Rectal smooth muscle tissue (tissue), 1 donor: ENCODE results near the gene TMEM14C.
A peak's percentile ranks its signal among the peaks of the same experiment; 100 is the strongest.
"Not testable (repeated sequence)": the region's sequence is repeated elsewhere in the genome, so short reads cannot be mapped to it uniquely, and the experiment has no call there.

Source experiments
- H3K27ac ChIP-seq: one replicate; pipeline ENCODE4 v1.7.0; 2013; ENCODE audit warnings: low read depth, low read length, inconsistent platforms
- H3K27me3 ChIP-seq: one replicate; pipeline ENCODE4 v1.7.0; 2013; ENCODE audit warnings: low read length; ENCODE audit not compliant: control insufficient read depth, insufficient read depth
- H3K36me3 ChIP-seq: one replicate; pipeline ENCODE4 v1.7.0; 2013; ENCODE audit warnings: low read length; ENCODE audit not compliant: control insufficient read depth, insufficient read depth
- H3K4me1 ChIP-seq: one replicate; pipeline ENCODE4 v1.7.0; 2013; ENCODE audit warnings: low read length; ENCODE audit not compliant: control insufficient read depth, insufficient read depth
- H3K4me3 ChIP-seq: one replicate; pipeline ENCODE4 v1.7.0; 2013; ENCODE audit warnings: low read length
- H3K9ac ChIP-seq: one replicate; pipeline ENCODE4 v1.7.0; 2013; ENCODE audit warnings: low read length

The TMEM14C gene

DNA sequence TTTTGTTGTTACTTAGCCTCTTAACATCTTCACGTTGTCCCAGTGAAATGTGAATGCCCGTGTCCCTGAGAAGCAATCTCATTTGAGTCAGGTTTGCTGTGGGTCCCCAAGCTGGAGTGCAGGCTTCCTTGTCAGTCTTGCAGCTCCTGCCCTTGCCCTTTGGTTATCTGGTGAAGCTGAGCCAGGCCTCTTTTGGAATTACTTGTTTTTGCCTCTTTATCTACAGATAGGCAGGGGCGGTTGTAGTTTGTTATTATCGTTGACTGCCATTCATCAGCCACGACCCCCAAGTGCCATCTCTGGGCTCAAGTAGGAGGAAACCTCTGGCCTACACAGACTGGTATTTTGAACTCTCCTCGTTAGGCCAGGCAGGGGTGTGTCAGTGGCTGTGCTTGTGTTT is 2.2 kb downstream of the TMEM14C start:
- no peak overlapping the region for H3K4me3 ChIP-seq
- H3K4me1 ChIP-seq = peaks cover 14% of the 10 kb centered on the region
- H3K27me3 ChIP-seq = no peaks in the 10 kb centered on the region
- H3K27ac ChIP-seq = no peak overlapping the region
- no peak overlapping the region for H3K9ac ChIP-seq
- peaks cover 12% of the 10 kb centered on the region for H3K36me3 ChIP-seq

DNA sequence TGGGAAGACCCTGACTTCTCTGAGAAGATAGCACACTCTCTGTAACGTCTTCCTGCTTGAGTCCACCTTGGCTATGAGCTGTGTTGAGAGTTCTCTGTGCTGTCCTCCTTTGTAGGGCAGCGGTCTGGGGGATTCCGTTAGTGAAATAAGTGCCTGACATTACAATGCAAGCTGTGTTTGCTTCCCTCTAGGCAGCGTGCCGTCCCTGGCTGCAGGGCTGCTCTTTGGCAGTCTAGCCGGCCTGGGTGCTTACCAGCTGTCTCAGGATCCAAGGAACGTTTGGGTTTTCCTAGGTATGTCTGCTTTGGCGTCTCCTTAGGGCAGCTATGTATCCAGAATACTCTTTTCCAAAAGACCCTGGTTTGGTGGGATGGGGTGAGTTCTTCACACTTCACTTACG is 2.8 kb downstream of the TMEM14C start:
- H3K9ac ChIP-seq = no peak overlapping the region
- no peaks in the 10 kb centered on the region for H3K27me3 ChIP-seq

DNA sequence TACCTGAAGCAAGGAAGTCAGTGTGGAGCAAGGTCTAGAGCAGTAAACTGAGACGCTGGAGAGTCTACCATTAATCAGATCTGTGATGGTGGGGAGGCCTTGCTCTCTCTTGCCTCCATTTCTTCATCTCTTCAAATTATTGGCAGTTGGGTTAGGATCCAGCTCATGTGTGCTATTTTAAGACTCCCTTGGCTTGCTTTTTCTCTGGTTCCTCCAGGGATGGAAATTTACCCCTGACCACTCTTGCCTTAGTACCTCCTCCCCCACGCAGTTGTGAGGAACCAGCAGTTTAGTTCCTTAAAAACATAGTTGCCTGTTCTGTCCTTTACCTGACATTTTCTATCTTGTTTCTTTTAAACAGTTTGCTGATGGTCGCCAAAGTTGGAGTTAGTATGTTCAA is 7.4 kb downstream of the TMEM14C start:
- H3K4me3 ChIP-seq = no peak overlapping the region
- no peak overlapping the region for H3K9ac ChIP-seq
- H3K27ac ChIP-seq = no peak overlapping the region
- peaks cover 17% of the 10 kb centered on the region for H3K36me3 ChIP-seq
- H3K27me3 ChIP-seq = no peaks in the 10 kb centered on the region
- H3K4me1 ChIP-seq = no peaks in the 10 kb centered on the region

More for the DNA sequence above, 2.8 kb downstream of the TMEM14C start:
- no peak overlapping the region for H3K27ac ChIP-seq
- peaks cover 14% of the 10 kb centered on the region for H3K4me1 ChIP-seq
- no peak overlapping the region for H3K4me3 ChIP-seq
- H3K36me3 ChIP-seq = peaks cover 18% of the 10 kb centered on the region

DNA sequence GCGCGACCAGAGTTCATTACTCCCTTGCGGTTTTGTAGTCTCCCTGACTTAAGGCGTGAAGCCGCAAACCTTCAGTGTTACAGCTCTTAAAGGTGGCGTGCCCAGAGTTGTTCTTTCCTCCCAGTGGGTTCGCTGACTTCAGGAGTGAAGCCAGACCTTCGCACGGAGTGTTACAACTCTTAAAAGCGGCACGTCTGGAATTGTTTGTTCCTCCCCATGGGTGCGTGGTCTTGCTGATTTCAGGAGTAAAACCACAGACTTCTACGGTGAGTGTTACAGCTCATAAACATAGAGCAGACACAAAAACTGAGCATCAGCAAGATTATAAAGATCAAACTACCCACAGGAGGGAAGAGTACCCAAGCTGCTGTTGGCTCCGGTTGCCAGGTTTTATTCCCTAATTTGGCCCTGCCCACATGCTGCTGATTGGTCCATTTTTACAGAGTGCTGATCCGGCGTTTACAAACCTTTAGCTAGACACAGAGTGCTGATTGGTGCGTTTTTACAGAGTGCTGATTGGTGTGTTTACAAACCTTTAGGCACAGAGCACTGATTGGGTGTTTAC is 10.4 kb downstream of the TMEM14C start:
- Histone ChIP-seq H3K36me3 (peaks cover 11% of the 10 kb centered on the region), H3K27me3 (no peaks in the 10 kb centered on the region), H3K27ac (peak overlapping the region; percentile 28), H3K4me1 (no peaks in the 10 kb centered on the region), H3K9ac (no peak overlapping the region), H3K4me3 (no peak overlapping the region)

DNA sequence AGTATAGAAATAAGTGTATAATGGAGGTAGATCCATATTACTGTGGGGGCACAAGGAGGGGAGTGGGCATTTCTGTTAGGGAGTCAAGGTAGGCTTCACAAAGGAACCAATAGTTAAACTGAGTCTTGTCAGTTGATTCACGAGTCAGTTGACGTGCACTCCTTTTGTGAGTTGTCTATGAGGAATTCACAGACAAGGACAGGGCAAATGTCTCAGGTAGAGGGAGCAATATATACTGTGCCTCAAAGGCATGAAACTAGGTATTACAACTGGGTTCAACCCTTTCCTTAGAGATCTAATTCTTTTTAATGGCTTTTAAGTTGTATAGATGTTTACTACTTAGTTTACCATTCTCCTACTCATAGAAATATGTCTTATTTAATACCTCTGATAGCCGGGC is 11.0 kb downstream of the TMEM14C start:
- Histone ChIP-seq H3K27me3 (no peaks in the 10 kb centered on the region), H3K9ac (no peak overlapping the region), H3K4me3 (no peak overlapping the region), H3K36me3 (peaks cover 8% of the 10 kb centered on the region), H3K27ac (no peak overlapping the region), H3K4me1 (no peaks in the 10 kb centered on the region)

DNA sequence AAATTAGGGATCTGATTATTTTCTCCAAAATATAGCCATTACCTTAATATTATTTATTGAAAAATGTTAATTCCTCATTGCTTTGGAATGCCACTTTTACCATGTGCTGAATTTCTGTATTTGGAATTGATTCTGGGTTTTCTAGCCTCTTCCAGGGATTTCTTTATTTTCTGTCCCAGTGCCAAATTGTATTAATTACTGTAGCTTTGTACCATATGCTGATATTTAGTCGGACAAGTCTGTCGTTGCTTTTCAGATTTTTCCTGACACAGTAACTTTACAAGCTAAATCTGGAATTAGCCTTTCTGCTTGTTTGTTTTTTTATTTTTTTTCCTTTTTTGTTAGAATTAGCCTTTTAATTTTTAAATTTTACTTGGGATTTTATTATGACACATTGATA is 13.9 kb downstream of the TMEM14C start:
- Histone ChIP-seq H3K9ac (no peak overlapping the region), H3K4me3 (no peak overlapping the region), H3K4me1 (no peaks in the 10 kb centered on the region)

DNA sequence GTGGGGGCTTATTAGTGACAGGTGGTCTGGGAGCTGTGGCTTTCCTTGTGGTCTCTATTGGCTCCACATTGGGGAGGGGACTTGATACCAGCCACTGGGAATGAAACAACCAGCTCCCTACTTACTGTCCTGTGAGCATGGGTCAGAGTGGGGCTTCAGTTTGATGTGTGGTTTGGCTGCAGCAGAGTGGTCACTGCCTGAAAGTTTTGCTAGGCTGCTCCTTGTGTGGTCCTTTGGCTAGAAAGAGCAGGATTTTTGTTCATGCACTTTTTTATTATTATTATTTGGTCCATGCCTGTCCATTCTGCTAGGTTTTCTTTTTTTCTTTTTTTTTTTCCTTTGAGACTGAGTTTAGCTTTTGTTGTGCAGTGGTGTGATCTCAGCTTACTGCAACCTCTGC is 17.2 kb downstream of the TMEM14C start:
- Histone ChIP-seq H3K27ac (no peak overlapping the region), H3K4me1 (no peaks in the 10 kb centered on the region), H3K9ac (no peak overlapping the region), H3K4me3 (no peak overlapping the region), H3K27me3 (no peaks in the 10 kb centered on the region), H3K36me3 (no peaks in the 10 kb centered on the region)

More for the DNA sequence above, 13.9 kb downstream of the TMEM14C start:
- Histone ChIP-seq H3K36me3 (peaks cover 2% of the 10 kb centered on the region), H3K27ac (no peak overlapping the region), H3K27me3 (no peaks in the 10 kb centered on the region)

DNA sequence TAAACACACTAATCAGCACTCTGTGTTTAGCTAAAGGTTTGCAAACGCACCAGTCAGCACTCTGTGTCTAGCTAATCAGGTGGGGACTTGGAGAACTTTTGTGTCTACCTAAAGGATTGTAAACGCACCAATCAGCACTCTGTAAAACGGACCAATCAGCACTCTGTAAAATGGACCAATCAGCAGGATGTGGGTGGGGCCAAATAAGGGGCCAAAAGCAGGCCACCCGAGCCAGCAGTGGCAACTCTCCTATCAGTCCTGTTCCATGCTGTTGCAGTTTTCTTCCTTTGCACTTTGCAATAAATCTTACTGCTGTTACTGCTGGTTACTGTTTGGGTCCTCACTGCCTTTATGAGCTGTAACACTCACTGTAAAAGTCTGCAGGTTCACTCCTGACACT is 18.8 kb downstream of the TMEM14C start:
- not testable (repeated sequence) for H3K4me3 ChIP-seq, H3K27me3 ChIP-seq, H3K4me1 ChIP-seq, H3K36me3 ChIP-seq, H3K9ac ChIP-seq, H3K27ac ChIP-seq

DNA sequence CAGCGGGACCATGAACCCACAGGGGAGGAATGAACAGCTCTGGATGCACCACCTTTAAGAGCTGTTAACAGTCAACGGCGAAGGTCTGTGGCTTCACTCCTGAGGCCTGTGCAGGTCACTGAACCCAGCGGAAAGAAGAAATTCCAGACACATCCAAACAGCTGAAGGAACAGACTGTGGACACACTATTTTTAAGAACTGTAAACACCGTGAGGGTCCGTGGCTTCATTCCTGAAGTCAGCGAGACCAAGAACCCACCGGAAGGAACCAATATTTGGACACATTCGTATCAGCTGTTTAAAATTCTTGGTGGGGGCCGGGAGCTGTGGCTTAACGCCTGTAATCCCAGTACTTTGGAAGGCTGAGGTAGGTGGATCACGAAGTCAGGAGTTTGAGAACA is 19.4 kb downstream of the TMEM14C start:
- Histone ChIP-seq H3K4me1 (no peaks in the 10 kb centered on the region), H3K27ac (no peak overlapping the region), H3K9ac (no peak overlapping the region), H3K4me3 (no peak overlapping the region), H3K27me3 (no peaks in the 10 kb centered on the region), H3K36me3 (no peaks in the 10 kb centered on the region)

DNA sequence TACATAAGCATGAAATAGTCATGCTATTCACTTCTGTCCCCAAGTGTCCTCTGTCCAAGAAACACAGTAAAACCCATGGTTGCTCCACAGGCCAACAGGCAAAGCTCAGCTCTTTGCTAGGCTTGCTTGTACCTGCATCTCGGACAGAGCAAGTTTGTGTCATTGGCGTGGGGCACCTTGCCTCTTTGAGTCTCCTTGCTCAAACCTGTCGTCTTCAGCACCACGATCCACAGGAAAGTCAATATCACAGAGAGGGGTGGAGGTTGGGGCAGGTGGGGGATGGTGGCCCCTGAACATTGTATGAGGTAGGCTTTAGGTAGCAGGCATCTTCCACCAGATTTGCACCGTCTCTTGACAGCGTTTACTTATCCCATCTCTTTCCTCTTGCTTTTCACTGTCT is 20.6 kb downstream of the TMEM14C start:
- no peaks in the 10 kb centered on the region for H3K27me3 ChIP-seq
- H3K27ac ChIP-seq = no peak overlapping the region
- H3K9ac ChIP-seq = no peak overlapping the region
- no peaks in the 10 kb centered on the region for H3K36me3 ChIP-seq
- peaks cover 4% of the 10 kb centered on the region for H3K4me1 ChIP-seq
- H3K4me3 ChIP-seq = no peak overlapping the region

DNA sequence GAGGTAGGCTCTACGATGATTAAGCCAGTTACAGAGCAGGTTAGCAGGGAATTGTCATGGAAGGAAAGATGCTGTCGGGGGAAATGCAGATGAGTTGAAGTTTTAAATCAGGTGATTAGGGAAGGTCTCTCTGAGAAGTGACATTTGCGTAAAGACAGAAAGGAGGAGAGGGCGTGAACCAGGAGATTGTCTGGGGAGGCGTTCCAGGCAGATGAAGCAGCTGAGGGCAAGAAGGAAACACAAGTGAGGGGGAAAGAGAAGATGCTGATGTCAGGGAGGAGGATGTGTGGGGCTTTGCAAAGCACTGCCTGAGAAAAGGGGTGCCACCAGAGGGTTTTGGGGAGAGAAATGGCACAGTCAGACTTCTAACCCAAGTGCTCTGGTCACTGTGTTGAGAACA is 22.2 kb downstream of the TMEM14C start:
- H3K9ac ChIP-seq = no peak overlapping the region

DNA sequence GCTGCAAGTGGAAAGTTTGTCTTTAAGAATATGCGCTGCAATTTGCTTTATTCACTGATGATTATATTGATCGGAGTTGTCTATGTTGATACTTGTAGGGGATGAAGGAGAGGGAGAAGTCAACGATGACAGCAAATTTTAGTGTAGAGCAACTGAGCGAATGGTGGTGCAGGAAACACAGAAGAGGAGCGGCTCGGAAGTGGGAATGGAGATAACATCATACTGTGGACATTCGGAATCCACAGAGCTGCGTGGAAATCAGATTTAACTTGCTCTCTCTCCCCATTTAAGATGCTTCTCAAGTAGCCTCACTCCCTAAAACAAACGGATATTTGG is 24.0 kb downstream of the TMEM14C start:
- Histone ChIP-seq H3K9ac (no peak overlapping the region), H3K27me3 (no peaks in the 10 kb centered on the region), H3K4me1 (peaks cover 10% of the 10 kb centered on the region), H3K4me3 (peak overlapping the region; percentile 77), H3K27ac (peak overlapping the region; percentile 69), H3K36me3 (peaks cover 4% of the 10 kb centered on the region)

More for the DNA sequence above, 22.2 kb downstream of the TMEM14C start:
- Histone ChIP-seq H3K36me3 (no peaks in the 10 kb centered on the region), H3K4me1 (peaks cover 10% of the 10 kb centered on the region), H3K27ac (no peak overlapping the region), H3K27me3 (no peaks in the 10 kb centered on the region), H3K4me3 (no peak overlapping the region)

DNA sequence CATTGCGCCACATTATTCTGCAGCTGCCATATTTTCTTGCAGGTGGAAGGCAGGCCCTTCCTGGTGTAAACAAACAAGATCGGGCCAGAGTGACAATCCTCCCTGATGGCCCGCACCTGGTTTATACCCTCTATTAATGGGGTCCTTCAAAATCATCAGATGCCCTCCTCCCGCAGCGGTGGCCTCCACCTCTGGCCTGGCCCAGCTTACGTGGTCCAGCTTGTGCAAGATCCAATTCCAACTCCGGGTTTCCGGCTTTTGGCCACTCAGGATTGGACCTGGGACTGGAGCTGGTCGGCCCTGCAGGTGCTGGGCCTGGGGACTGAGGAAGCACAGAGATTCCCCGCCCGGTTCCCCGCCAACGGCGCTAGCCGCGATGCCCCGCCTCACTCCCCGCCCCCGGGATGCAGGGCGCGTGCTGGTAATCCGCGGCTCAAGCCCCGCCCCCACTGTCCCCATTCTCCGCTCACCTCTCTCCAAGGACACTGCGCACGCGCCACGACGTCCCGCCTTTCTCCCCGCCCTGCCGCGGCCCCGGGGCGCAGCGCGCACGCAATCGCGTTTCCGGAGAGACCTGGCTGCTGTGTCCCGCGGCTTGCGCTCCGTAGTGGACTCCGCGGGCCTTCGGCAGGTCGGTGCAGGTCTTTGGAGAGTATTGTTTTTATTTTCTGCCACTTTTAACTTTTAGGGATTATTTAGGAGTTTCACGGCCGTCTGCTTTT is 24.5 kb downstream of the TMEM14C start, which contains the start of gene TMEM14B:
TMEM14B (plus strand) TSS at position 555 of the 722 bp plus-strand sequence. CDS start 1,441 bp downstream, outside the sequence.
- Histone ChIP-seq H3K9ac (peak within 1 kb of the TSS; percentile 53), H3K36me3 (peaks cover 4% of the 10 kb centered on the region), H3K4me3 (peak within 1 kb of the TSS; percentile 77), H3K27ac (peak within 1 kb of the TSS; percentile 69), H3K27me3 (no peaks in the 10 kb centered on the region), H3K4me1 (peaks cover 10% of the 10 kb centered on the region)
